CD4-positive, alpha-beta T cell treated with Interleukin-4 for 4 hours (primary cell): ENCODE measurements around the gene NAPSA.
"Not testable (repeated sequence)": the region's sequence is repeated elsewhere in the genome, so short reads cannot be mapped to it uniquely, and the experiment has no call there.

Source experiments
- DNase-seq: peaks from one replicate; pipeline ENCODE4 v3.0.0-alpha.2; 2020

The NAPSA gene

DNA sequence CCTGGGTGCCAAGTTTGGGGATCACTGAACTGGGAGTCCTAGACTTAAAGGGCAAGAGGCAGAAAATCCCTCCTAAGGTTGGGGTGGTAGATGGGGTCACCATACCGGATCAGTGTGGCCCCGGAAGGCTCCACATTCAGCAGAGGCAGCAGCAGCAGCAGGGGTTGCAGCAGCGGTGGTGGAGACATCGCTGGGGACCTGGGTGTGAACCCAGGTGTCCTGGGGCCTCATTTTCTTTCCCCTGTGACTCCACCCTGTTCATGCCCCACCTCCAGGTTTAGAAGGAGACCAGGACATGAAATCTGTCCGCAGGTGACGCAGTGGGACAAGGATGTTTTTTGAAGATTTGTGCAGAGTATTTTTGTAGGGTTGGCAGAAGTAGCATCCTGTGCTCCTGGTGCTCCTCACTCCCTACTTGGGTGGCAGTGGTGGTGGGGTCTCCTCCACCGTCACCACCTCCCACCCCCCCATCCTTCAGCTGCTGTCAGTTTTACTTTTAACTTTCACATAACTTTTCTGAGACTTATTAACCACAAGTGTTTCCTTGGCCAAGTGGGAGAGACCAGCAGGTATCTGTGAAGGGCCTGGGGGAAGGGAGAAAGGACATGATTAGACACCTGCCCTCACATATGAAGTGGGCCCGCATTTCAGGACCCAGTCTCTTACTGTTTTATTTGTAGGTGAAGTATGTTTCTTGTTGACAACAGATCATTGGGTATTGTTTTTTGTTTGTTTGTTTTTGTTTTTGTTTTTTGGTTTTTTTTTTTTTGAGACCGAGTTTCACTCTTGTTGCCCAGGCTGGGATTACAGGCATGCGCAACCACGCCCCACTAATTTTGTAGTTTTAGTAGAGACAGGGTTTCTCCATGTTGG, at the start of gene NAPSA:
NAPSA (minus strand) TSS at position 206 of the 873 bp plus-strand sequence; CDS start at position 188, 18 bp downstream.
- DNase-seq: no peak

DNA sequence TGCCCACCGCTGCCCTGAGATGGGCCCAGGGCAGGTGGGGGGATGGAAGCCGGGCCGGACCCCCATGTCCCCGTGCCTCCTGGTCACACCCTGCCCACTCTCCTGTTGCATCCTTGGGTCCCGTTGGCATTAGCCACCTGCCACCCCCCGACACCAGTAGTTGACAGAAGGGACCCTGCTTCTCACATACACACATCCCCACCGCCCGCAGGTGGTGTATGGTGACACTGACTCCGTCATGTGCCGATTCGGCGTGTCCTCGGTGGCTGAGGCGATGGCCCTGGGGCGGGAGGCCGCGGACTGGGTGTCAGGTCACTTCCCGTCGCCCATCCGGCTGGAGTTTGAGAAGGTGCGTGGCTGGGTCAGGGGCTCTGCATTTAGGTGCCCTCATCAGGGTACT, 48.1 kb upstream of the NAPSA start:
- no peak for DNase-seq

DNA sequence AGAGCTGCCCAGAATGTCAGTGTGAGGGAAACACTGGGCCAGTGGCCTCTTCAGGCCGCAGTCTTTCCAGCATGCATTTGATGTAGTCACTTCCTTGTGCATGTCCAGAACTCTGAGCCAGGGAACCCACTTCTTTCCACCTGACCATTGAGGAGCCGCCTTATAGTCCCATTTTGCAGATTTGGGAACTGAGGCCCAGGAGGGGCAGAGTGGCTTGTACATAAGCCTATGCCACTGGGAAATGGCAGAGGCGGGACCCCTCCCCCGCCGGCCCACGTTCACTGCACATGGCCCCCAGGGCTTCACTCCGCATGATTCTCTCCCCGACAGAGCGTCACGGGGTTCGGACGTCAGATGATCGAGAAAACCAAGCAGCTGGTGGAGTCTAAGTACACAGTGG, 47.7 kb upstream of the NAPSA start:
- no peak for DNase-seq

GRCh38 chr19:50412419-50412818, 47.0 kb upstream of the NAPSA start:
- no peak for DNase-seq

DNA sequence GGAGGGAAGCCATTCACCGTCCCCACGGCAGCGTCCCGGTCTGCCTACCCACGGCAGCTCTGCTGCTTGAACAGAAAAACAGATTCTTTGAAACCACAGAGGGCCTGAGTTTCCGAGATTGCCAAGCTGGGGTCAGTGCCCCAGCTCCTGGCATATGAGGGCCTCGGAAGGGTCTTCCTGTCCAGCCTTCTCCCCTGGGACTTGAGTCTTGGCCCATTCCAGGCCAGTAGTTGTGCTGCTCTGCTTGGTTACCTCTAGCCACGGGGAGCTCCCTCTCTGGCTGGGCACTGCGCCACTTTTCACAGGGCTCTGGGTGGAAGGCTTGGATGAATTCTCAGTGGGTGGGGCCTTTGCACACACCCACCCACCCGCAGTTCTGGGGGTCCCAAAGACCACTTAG, 44.7 kb upstream of the NAPSA start:
- DNase-seq: no peak

GRCh38 chr19:50409347-50409746, 43.9 kb upstream of the NAPSA start:
- no peak for DNase-seq

GRCh38 chr19:50406829-50407228, 41.4 kb upstream of the NAPSA start:
- no peak for DNase-seq

GRCh38 chr19:50406156-50406820, 40.8 kb upstream of the NAPSA start:
- no peak for DNase-seq

- DNase-seq: no peak
Measured at GRCh38 chr19:50402544-50403301, 37.3 kb upstream of the NAPSA start.

GRCh38 chr19:50401605-50402450, 36.4 kb upstream of the NAPSA start:
- no peak for DNase-seq

DNA sequence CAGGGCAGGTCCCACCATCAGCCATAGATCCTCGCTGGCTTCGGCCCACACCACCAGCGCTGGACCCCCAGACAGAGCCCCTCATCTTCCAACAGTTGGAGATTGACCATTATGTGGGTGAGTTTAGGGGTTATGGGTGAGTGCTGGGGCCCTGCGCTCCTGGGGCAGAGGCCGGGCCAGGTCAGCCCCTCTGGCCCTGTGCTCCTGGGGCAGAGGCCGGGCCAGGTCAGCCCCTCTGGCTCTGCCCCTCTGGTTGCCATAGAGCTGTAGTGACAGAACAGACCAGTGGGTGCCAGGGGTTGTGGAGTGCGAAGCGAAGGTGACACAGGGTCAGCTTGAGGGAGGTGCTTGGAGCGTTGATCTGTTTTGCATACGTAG, 33.9 kb upstream of the NAPSA start:
- DNase-seq: no peak

DNA sequence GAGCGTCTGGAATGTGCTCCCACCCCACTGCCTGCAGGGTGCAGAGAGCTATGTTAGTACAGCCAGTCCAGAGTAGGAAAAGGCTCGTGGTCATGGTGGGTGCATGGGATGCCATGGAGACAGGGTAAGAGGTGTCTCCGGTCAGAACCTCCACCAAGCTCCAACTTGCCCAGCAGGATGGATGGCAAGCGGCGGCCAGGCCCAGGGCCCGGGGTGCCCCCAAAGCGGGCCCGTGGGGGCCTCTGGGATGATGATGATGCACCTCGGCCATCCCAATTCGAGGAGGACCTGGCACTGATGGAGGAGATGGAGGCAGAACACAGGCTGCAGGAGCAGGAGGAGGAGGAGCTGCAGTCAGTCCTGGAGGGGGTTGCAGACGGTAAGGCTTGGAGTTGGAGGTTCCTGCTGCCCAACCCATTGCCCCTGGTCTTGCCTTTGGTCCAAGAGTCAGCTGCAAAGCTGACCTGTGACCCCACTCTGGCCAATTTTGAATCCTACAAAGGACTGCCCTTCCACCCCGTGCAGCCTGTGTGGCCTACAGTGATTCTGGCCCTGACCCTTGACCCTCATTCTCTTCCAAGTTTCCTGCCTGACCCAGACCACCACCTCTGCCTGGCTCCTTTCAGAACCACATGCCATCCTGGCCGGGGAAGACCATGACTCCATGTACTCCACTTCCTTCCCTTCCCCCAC, 33.4 kb upstream of the NAPSA start:
- no peak for DNase-seq

DNA sequence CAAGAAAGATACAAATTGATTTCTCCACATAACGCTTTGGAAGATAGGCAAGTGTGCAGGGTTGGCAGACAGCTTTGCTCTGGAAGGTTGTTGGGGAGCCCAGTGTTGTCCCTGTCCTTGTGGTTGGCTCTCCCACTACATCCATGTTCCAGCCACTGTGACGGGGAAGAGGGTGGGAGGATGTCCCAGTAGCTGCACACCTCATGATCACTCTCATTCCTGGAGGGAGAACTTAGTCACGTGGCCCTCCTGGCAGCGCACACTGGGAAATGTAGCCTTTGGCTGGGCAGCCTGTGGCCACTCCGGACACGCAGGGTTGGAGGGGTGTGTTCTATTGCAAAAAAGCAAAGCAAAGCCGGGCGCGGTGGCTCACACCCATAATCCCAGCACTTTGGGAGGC, 28.6 kb upstream of the NAPSA start:
- DNase-seq: no peak

GRCh38 chr19:50393589-50393988, 28.1 kb upstream of the NAPSA start:
- no peak for DNase-seq

DNA sequence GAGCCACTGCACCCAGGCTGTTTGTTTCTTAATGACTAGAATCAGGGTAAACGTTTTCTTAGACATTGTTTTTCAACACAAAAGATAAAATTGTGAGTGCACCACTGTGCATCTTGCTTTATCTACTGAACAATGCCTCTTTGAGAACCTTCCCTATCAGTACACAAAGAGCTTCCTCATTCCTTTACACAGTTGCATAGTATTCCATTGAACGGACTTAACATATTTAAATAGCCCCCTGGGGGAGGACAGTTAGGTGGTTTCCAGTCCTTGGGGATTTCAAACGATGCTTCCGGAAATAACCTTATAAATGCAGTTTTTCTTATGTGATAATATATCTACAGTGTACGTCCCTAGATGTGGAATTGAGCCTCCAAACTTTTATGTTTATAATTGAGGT, 27.3 kb upstream of the NAPSA start:
- no peak for DNase-seq

DNA sequence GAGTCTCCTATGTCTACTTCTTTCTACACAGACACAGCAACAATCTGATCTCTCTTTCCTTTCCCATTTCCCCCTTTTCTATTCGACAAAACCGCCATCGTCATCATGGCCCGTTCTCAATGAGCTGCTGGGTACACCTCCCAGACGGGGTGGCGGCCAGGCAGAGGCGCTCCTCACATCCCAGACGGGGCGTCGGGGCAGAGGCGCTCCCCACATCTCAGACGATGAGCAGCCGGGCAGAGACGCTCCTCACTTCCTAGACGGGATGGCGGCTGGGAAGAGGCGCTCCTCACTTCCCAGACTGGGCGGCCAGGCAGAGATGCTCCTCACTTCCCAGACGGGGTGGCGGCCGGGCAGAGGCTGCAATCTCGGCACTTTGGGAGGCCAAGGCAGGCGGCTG, 25.5 kb upstream of the NAPSA start:
- not testable (repeated sequence) for DNase-seq

DNA sequence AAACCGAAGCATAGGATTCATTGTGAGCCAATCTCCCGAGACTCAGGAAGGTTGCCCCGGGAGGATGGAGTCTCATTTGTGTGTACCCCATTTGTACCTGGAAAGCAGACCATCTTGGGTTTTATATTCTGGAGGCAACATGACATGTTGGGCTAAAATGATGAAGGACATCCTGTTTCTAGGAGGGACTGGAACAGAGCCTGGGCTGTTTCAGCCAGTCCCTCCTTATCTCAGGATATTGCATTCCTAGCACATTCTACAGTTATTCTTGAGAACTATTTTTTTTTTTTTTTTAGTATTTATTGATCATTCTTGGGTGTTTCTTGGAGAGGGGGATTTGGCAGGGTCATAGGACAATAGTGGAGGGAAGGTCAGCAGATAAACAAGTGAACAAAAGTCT, 24.9 kb upstream of the NAPSA start:
- not testable (repeated sequence) for DNase-seq

DNA sequence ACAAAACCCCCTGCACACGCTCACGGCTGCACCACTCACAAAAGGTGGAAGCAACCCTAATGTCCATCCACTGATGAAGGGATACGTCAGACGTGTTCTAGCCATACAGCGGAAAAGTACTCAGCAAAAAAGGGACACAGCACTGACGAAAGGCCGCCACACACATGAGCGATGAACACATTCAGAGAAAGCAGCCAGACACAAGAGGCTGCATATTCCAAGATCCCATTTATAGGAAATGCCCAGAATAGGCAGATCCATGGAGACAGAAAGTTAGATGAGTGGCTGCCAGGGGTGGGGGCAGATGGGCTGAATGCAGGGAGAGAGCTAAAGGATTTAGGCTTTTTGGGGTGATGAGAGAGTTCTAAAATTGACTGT, 22.4 kb upstream of the NAPSA start:
- no peak for DNase-seq

DNA sequence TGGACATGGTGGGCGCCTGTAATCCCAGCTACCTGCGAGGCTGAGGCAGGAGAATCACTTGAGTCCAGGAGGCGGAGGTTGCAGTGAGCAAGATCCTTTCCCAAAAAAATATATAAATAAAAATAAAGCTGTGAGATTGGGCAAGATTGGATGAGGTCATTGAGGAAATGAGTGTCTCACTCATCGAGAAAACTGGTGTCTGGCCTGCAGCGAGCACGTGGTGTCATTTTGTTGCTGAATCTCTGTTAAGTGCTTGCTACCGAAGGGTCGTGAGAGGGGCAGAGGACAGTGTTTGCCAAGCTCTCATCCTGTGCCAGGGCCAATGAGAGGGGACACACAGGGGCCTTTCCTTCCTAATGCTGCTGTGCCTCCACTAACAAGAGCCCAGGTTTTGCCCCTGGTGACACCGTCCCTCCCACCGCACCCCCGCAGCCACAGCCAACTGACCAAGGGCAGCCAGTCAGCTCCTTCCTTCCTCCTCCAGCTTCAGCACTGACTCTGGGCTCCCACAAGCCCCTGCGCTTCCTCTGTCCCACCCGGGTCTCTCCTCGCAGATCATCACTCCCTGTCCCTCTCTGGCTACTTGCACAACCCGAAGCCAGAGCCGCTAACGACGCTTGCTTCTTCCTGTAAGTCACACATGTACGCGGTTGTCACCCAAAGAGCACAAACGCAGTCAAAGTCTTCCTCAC, 21.9 kb upstream of the NAPSA start:
- no peak for DNase-seq

- DNase-seq: no peak
Measured at GRCh38 chr19:50384685-50385535, 19.5 kb upstream of the NAPSA start.
